Kidney (tissue), 14 donors: Measurements from ENCODE around the gene CEP250. TPM values are rescaled to one million over a fixed set of nuclear protein-coding genes. Genes with fewer than 3 reads are reported as not detected.

Experiments
- DNase-seq, 5 donors: peaks; one replicate each; pipeline ENCODE4 v3.0.0-alpha.2; 2013 to 2020
- FAIRE-seq: peaks from 2 replicates; lab custom pipeline; 2012; peaks lifted over from hg19 to GRCh38; lab: Jason Lieb, UNC
- H3K27ac ChIP-seq, 2 donors: one replicate each; pipeline ENCODE4 v1.7.0; 2013; ENCODE audit warnings: low read depth in 2 of 2, low read length in 2 of 2, inconsistent platforms in 1 of 2
- H3K27me3 ChIP-seq: one replicate; pipeline ENCODE4 v1.7.1; 2013; ENCODE audit warnings: low read length, inconsistent platforms; ENCODE audit not compliant: control insufficient read depth, insufficient read depth
- H3K36me3 ChIP-seq, 3 donors: one replicate each; pipeline versions ENCODE4 v1.7.0 to v1.7.1; 2013; ENCODE audit warnings: low read length in 3 of 3, control low read depth in 1 of 3, inconsistent platforms in 1 of 3; ENCODE audit not compliant: insufficient read depth in 3 of 3, control insufficient read depth in 2 of 3
- H3K4me1 ChIP-seq, 3 donors: one replicate each; pipeline versions ENCODE4 v1.7.0 to v1.7.1; 2013; ENCODE audit warnings: low read length in 3 of 3, inconsistent platforms in 1 of 3, low read depth in 1 of 3; ENCODE audit not compliant: control insufficient read depth in 2 of 3, insufficient read depth in 2 of 3
- H3K4me3 ChIP-seq, 3 donors: one replicate each; pipeline versions ENCODE4 v1.7.0 to v1.8.1; 2013; ENCODE audit warnings: low read length in 3 of 3, control low read depth in 1 of 3, inconsistent platforms in 1 of 3
- H3K9ac ChIP-seq, 3 donors: one replicate each; pipeline versions ENCODE4 v1.7.0 to v1.7.1; 2013; ENCODE audit warnings: low read length in 3 of 3, control low read depth in 1 of 3, inconsistent platforms in 1 of 3
- H3K9me3 ChIP-seq, 3 donors: one replicate each; pipeline versions ENCODE4 v1.7.0 to v1.7.1; 2013; ENCODE audit warnings: low read length in 3 of 3, control low read depth in 1 of 3, inconsistent platforms in 1 of 3; ENCODE audit not compliant: control insufficient read depth in 2 of 3, insufficient read depth in 1 of 3
- intact Hi-C: fragments of 100-400 bp; cut with DNase I; formaldehyde crosslinking; loops from one replicate; pipeline ENCODE4 v1.11.1; 2022
- polyA plus RNA-seq: library from polyadenylated mRNA; stranded (reverse); fragments of 350-450 nt; fragmentation: Illumina TruSeq; extraction: RNeasy Lipid Tissue Mini Kit (QIAGEN cat#74804); gene quantifications from one replicate; pipeline ENCODE4 v1.2.3, GENCODE V29; 2014; ENCODE audit warnings: low read depth, low replicate concordance; ENCODE audit not compliant: insufficient read depth
- total RNA-seq: library from RNA; stranded (reverse); fragmentation: NEBNext Ultra II Directional; extraction: Animal tissue kit (Norgen Biotek cat#: 25700); gene quantifications from one replicate; pipeline ENCODE4 v1.2.1, GENCODE V29; 2021
- TF ChIP-seq, protein P1 (sequence below): IDR thresholded peaks from 3 replicates; pipeline ENCODE4 v1.5.1; 2012; ENCODE audit warnings: mild to moderate bottlenecking, moderate library complexity, borderline replicate concordance; ENCODE audit not compliant: insufficient read depth; ENCODE audit errors: extremely low read depth
- donor health status: control.
- donor health status: control.
- donor health status: control.
- donor health status: control.
- donor health status: control.
- donor health status: DM: yes; HTN: yes; CAD: no.
- donor health status: Normal renal cell carcinoma (clear cell type).

Gene CEP250
- total and polyA plus RNA-seq, 2 donors from 2014 or later = 4.9 to 25.2 TPM

DNA sequence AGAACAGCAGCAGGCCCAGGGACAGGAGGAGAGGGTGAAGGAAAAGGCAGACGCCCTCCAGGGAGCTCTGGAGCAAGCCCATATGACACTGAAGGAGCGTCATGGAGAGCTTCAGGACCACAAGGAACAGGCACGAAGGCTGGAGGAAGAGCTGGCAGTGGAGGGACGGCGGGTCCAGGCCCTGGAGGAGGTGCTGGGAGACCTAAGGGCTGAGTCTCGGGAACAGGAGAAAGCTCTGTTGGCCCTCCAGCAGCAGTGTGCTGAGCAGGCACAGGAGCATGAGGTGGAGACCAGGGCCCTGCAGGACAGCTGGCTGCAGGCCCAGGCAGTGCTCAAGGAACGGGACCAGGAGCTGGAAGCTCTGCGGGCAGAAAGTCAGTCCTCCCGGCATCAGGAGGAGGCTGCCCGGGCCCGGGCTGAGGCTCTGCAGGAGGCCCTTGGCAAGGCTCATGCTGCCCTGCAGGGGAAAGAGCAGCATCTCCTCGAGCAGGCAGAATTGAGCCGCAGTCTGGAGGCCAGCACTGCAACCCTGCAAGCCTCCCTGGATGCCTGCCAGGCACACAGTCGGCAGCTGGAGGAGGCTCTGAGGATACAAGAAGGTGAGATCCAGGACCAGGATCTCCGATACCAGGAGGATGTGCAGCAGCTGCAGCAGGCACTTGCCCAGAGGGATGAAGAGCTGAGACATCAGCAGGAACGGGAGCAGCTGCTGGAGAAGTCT is 48.6 kb downstream of the CEP250 start:
- TF ChIP-seq, protein P1, sequence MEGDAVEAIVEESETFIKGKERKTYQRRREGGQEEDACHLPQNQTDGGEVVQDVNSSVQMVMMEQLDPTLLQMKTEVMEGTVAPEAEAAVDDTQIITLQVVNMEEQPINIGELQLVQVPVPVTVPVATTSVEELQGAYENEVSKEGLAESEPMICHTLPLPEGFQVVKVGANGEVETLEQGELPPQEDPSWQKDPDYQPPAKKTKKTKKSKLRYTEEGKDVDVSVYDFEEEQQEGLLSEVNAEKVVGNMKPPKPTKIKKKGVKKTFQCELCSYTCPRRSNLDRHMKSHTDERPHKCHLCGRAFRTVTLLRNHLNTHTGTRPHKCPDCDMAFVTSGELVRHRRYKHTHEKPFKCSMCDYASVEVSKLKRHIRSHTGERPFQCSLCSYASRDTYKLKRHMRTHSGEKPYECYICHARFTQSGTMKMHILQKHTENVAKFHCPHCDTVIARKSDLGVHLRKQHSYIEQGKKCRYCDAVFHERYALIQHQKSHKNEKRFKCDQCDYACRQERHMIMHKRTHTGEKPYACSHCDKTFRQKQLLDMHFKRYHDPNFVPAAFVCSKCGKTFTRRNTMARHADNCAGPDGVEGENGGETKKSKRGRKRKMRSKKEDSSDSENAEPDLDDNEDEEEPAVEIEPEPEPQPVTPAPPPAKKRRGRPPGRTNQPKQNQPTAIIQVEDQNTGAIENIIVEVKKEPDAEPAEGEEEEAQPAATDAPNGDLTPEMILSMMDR = no peak

DNA sequence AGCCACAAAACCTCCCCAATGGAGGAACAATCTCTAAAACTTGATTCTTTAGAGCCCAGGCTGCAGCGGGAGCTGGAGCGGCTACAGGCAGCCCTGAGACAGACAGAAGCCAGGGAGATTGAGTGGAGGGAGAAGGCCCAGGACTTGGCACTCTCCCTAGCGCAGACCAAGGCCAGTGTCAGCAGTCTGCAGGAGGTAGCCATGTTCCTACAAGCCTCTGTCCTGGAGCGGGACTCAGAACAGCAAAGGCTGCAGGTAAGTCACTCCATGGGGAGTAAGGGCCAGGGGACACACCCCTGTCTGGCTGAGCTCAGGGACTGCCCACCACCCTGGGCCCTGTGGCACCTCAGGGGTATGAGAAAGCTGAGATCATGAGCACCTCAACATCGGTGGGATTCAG is 49.4 kb downstream of the CEP250 start:
- H3K9ac ChIP-seq = no peak overlapping the region
- H3K4me3 ChIP-seq = no peak overlapping the region
- H3K9me3 ChIP-seq = no peaks in the 10 kb centered on the region
- FAIRE-seq (no peak), DNase-seq (no peak)
- H3K4me1 ChIP-seq = no peaks in the 10 kb centered on the region
- no peaks in the 10 kb centered on the region for H3K27me3 ChIP-seq
- TF ChIP-seq, protein P1 = no peak
- H3K36me3 ChIP-seq = peaks cover 0 to 18% (median 14%) of the 10 kb centered on the region in 3 donors
- intact Hi-C loops = no loop called here
- H3K27ac ChIP-seq = no peak overlapping the region

More for the DNA sequence above, 48.6 kb downstream of the CEP250 start:
- FAIRE-seq (no peak), DNase-seq (no peak)
- Histone ChIP-seq H3K36me3 (peaks cover 3 to 20% (median 9%) of the 10 kb centered on the region in 3 donors), H3K27me3 (no peaks in the 10 kb centered on the region), H3K27ac (no peak overlapping the region), H3K4me3 (no peak overlapping the region), H3K9me3 (no peaks in the 10 kb centered on the region), H3K4me1 (no peaks in the 10 kb centered on the region), H3K9ac (no peak overlapping the region)
- intact Hi-C loops = no loop called here

DNA sequence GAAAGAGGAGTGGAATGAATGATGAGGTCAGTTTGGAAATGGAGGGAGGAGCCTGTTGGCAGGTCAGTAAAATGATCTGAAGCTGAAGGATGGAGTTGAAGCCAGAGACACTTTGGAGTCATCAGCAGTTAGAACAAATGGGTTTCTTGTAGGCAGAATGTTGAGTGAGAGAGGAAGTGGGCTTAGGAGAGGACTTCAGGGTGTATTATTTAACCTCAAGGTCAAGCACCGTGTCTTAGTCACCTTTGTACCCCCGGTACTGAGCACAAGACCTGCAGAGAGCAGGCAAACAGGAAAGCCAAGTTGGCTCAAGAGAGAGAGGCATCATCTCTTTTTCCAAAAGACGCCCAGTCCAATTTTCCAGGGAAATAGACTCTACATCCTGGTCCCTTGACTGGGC is 50.8 kb downstream of the CEP250 start:
- TF ChIP-seq, protein P1 = no peak
- FAIRE-seq = no peak
- Histone ChIP-seq H3K9me3 (no peaks in the 10 kb centered on the region), H3K27ac (no peak overlapping the region), H3K4me1 (no peaks in the 10 kb centered on the region), H3K4me3 (no peak overlapping the region), H3K36me3 (peaks cover 0 to 18% (median 14%) of the 10 kb centered on the region in 3 donors), H3K27me3 (no peaks in the 10 kb centered on the region), H3K9ac (no peak overlapping the region)
- intact Hi-C loops = no loop called here
- no peak for DNase-seq
